NCI-H2196 treated with DMSO at 0.1 percent for 48 hours (cell line): ENCODE results near the gene NACC2.
"Not testable (repeated sequence)": the region's sequence is repeated elsewhere in the genome, so short reads cannot be mapped to it uniquely, and the experiment has no call there.

ENCODE experiments used
- DNase-seq: peaks from one replicate; lab custom pipeline; 2025; ENCODE audit not compliant: unreplicated experiment; lab: John Stamatoyannopoulos, UW

Gene NACC2

DNA sequence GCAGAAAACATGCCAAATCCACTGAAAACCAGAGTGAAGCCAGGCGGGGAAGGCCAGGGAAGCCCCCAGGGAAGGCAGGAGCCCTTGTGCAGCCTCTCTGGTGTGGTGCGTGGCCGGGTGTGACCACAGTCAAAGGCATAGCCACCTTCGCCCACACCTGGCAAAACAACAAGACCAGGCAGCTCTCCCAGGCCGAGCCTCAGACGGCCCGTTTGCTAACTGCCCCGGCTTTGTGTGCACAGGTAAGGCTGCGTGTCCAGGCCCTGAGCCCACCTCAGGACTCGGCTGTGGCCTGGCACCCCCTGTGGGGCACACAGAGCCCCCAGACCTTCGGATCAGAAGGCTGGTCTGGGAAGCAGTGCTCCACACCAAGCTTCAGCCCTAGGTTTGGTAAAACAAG is 17.5 kb upstream of the NACC2 start:
- DNase-seq, result no peak

DNA sequence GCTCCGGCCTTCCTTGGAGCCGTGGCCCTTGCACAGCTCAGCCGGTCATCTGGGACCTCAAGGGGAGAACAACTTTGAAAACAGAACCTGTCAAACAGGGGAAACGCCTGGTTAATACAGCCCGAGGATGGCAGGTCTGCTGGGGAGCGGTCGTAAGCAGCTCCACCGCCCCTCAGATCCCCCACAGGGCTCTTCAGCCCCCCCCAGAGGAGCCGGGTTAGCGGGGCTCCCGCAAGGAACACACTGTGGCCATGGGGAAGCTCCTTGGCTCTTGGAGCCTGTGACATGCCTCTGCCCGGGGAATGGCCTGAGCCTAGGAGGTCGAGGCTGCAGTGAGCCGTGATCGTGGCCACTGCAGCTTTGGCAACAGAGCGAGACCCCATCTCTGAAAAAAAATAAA is 16.8 kb upstream of the NACC2 start:
- no peak for DNase-seq

DNA sequence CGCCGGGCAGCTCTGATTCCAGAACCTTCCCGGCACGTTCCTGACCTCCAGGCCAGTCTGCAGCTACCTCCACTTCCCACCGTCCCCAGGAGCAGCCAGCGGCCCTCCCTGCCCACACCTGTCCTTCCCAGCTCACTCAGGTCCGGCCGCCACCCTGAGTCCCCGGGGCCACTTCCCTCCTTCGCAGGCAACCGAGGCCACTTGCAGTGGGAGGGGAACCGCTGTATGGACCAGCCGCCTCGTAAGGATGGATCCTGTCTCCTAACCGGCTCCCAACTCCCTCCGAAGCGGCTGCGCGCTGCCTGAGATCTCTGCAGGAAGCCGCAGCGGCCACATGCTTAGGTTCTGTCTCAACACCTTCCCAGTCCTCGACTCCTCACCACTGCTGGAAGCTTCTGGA is 16.1 kb upstream of the NACC2 start:
- DNase-seq, result no peak

DNA sequence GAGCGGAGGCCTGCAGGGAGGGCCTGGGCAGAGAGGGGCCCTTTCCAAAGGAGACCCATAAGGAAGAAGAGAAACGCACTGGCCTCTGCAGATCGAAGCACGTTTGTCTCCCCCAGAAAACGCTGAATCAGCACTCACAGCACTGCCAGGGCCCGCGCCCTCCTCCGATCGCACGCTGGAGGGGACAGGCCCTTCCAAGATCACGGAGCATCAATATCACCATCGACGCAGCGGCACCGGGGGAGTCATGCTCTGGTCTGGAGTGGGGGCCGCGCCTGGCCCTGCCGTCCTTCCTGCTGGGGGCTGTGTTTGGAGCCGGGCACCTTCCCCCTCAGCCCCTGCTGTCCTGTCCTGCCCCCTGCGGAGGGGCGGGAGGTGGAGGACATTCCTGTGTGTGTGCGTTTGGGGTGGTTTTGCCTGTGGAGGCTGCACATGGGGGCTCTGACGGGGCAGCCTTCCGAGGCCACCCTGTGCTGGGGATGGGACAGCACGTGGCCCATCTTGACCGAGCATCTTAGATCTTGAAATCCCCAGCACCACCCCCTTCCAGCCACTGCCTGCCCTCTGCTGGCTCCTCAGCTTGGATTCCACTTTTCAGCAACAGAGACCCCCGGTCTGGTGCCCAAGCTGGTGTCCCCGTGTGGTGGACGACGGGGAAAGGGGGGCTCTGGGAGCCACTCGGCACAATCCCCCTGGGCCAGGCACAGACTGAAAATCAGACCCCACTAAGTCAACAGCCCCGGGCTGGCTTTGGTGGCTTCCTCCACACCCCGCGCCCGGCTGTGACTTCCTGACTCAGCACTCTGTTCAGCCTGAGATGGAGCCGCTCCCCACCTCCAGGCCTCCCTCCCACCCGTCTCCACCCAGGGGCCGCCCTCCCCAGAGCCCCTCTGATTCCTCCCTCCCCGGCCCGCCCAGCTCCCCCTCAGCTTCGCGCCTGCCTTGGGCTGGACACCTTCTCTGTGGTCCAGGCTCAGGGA is 15.3 kb upstream of the NACC2 start:
- no peak for DNase-seq

DNA sequence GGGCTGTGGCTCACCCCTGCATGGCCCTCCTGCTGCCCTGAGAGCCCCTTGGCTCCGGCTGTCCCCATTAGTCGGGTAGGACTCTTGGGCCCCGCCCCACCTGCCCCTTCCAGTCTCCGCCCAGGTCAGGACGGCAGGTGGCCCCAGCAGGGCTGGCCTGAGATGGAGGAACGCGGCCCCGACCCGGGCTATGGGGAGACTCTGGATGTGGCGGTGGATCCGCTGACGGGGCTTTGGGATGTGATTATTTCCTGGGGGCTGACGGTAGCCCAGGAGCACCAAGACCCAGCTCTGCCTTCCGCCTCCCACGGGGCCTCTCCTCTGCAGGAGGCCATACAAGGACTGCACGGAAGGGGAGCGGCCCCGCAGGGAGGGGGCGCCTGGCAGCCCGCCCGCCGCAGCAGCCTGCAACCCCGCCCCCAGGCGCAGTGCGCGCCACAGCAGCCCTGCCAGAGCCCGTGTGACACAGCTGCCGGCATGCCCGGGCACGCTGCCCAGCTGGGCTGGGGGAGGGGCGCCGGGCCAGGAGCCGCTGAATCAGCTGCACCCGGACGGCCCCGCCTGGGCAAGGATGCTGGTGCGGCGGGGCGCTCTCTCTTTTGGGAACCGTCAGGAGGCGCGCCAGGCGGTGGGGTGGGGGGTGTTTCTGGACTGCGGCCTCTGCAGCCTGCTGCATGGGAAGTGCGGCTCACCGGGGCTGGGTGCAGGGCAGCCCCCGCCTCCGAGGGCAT is 14.4 kb upstream of the NACC2 start:
- DNase-seq, result peak; percentile 83

DNA sequence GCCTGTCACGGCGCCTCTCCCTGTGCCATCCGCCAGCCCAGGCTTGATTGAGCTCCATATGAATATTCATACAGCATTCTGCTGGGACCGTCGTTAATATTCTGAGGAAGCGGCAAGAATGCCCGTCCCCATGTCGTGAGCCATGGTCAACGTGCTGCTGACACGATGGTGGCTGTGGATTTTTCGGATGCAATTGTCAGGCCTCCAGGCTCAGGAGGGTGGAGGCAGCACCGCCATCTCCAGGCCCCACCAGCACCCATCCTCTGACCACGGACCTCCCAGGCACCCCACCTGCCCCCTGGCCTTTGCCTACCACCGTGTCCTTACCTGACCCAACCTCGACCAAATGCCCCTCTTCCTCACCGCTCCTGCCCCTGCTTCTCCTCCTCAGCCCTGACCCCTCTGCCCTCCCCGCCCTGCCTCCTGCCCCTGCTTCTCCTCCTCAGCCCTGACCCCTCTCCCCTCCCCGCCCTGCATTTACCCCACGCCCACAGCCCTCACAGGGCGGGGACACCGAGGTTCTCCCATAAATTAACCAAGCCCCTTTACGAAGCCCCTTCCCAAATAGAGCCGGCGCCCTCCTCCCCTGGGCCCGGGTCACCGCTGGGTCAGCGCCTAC is 13.7 kb upstream of the NACC2 start:
- no peak for DNase-seq

DNA sequence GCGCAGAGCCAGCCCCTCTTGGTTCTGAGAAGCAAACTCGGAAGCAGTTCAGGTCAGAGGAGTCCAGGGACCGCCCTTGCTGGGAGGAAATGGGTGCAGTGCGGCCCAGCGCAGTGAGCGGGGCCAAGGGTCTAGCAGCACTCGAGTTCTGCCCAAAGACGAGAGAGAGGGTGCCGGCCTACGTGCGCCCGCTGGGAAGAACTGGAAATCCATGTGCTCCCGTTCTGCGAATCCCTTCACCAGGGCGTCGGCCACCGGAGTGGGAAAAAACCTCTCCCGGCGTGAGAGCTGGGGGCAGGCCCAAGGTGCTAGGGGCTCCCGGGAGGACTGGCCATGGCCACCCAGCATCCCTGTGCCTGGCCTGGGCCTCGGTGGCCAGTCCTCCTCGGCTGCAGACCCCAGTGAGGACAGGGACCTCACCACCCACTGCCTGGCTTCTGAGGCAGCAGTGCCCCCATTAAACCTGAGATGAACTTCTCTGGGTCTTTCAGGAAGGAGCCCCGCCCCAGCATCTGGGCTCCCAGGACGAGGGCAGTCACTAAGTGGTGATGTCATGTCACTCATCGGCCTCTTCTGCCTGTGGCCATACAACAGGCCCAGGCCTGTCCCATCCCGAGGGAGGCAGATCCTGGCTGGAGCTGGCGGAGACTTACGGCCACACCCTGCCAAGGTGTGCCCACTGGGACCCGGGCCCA is 13.0 kb upstream of the NACC2 start:
- peak; percentile 53 for DNase-seq

DNA sequence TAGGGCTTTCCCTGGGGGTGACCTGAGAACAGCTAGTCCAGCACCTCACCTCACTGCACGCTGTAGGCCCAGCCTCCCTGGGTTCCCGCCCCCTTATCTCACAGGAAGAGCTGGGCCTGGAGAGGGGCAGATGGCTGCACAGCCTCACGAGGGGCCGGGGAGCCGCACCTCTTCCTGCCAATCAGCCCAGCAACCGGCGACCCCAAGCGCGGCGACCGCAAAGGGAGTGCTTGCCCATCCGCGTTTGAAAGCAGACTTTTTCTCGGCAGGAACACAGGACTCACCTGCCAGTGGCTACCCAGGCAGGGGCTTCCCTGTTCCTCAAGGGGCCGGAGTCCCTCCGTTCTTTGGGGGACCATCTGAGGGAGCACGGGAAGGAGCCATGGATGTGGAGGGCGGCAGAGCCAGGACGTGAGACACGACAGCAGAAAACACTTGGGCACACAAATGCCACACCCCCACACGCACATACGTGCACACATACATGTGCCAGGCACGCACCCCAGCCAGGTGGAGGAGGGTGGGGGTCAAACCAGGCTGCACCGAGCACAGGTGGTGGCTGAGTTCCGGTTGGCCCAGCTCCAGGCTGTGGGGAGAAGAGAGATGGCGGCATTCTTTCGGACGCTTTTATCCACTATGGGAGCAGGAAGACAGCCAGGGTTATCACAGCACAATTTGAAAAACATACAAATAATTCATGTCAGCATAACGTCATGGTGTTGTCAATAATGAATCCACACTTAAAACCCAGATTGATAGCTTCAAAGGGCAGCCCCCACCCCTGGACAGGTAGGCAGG is 12.3 kb upstream of the NACC2 start:
- DNase-seq, result no peak

DNA sequence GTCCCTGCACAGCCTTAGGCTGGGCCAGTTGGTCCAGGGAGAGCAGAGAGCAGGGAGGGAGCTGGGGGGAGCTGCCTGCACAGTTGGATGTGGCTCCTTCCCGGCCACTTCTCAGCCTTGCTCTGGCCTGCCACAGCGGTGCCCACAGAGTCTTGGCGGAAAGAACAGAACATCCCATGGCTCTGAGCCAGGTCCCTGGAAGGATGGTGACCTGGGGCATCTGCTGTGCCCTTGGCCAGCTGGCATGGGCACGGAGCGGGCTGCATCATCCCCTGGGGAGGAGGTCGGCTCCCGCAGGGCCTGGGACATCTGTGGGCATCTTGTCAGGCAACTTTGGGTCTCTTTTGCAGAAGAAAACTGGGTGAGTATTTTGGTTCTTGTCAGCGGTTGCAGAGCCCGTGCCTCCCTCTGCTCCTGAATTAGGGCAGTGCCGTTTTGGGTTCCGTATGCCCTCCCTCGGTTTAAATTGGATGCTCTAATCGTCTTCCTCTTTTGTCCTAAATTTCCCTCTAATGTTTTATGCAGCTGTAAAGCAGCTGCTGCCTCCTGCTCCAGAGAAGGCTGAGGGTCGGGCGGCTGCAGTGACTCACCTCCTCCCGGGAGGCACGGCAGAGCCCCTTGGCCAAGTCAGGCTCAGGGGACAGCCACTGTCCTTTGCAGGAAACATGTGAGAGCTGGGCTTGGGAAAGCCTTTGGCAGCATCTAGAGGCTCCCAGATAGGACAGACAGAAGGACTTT is 10.5 kb upstream of the NACC2 start:
- no peak for DNase-seq

DNA sequence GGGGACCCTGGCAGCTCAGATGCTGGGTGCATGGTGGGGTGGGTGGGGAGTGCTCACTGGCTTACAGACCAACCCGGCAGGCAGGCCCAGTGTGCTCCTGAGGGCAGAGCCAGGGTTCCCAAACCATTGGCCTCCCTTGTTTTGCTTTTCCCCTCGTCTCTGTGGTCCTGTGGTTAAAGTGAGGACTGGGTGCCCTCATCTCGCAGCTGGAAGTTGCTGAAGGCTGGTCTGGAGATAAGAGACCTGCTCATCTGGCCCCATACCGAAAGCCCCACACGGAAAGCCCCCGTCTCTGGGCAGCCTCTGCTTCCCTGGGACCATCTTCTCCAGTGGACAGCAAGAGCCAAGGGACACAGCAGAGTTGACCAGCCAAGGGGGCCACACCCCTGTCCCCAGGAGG is 9.8 kb upstream of the NACC2 start:
- no peak for DNase-seq

DNA sequence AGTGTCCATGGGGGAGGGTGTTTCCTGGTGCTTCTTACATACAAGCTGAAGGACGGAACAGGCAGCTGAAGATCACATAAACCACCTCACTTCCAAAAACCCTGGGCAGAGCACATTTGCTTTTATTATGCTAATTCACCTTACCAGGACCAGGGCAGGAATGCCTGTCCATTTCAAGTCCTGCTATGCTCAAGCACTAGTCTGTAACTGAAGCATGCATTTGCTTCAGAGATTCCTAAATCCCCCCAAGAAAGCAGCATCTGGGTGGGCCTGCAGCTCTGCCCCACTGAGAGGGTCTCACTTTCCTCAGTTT is 9.4 kb upstream of the NACC2 start:
- no peak for DNase-seq

DNA sequence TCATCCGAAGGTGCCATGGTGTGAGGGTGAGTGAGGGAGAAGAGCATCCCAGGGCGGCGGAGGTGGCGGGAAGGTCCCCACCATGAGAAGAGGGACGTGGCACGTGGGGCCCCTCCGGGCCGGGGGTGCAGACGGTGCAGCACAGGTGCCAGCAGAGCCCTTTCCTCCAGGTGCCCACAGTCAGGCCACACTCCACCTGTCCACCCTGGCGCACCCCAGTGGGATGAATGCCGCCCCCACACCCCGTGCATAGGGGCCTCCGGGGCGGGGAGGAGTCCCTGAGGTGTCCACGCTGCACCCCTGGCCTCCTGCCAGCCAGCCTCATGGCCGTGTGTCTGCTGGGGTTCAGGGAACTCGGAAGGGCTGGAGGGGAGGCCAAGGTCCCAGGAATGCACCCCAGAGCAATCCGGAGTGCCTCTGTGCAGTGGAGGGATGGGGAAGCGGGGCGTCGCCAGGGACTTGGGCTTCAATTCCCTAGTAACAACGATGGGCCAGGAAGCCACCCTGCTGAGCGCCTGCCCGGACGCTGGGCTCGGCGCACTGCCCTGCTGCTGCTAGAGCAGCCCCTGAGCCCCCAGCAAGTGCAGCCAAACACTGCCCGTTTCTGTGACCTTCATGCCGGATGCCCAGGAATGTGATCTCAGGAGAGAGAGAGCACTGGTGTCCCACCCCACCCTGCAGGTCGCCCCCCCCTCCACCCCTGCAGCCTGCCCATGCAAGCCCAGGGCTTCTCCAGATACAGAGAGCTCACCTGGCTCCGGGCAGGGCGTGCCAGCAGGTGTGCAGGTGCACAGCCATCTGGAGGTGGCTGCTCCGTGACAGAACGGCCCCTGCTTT is 8.8 kb upstream of the NACC2 start:
- peak; percentile 72 for DNase-seq

DNA sequence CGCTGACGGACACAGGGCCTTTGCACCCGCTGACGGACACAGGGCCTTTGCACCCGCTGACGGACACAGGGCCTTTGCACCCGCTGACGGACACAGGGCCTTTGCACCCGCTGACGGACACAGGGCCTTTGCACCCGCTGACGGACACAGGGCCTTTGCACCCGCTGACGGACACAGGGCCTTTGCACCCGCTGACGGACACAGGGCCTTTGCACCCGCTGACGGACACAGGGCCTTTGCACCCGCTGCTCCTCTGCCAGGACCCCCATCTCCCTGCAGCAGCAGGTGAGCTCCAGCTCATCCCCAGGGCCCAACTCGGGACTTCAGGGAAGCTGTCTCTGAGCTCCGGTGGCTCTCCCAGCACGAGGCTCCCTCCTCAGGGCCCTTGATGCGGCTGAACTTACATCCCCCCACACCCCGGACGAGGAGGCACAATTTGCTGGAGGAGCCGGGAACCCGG is 6.6 kb upstream of the NACC2 start:
- not testable (repeated sequence) for DNase-seq

DNA sequence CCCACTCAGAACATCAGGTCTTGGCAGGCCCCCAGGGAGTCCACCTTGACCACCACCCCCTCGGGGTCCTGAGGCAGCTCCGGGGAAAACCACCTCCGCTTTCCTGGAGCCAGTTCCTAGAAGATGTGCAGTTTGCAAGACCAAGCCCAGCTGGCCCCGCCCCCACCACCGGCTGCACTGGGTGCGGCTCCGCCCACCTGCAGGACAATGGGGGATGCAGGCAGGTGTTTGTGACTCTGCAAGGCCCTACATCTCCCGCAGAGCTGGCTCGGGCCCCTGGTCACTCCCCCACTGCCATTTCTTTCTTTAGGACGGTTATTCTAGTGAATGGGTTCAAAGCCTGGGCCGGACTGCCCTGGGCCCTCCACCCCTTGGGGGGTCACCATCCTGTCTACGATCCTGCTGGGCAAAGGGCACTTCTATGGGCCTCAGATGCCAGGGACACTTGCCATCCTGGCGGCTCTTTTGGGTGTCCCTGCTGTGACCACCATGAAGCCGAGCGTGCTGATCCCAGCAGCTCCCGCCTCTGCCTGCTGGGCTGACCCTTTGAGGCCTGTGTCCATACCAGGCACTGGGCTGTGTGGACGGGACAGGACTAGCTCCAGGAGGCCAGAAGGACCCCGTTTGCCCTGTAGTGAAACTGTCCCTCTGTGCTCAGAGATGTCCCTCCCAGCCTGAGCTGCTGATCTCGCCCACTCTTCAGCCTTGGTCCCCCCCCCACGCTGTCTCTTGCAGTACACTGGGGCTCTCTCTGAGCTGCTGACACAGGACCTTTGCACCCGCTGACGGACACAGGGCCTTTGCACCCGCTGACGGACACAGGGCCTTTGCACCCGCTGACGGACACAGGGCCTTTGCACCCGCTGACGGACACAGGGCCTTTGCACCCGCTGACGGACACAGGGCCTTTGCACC is 5.9 kb upstream of the NACC2 start:
- DNase-seq, result peak; percentile 62

DNA sequence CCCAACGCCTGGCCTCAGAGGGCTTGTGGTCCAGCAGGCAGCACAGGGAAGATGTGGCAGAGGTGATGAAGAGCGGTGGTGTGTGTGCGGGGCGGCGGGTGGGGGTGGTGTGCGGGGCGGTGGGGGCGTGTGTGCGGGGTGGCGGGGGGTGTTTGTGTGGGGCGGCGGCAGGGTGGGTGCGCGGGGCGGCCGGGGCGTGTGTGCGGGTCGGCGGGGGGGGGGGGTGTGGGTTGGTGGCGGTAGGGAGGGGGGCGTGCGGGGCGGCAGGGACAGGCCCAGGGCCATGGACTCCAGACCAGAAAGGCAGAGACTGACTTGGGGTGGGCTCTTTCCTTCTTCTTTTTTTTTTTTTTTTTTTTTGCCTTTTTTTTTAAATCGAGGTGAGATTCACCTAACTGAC is 4.5 kb upstream of the NACC2 start:
- no peak for DNase-seq

DNA sequence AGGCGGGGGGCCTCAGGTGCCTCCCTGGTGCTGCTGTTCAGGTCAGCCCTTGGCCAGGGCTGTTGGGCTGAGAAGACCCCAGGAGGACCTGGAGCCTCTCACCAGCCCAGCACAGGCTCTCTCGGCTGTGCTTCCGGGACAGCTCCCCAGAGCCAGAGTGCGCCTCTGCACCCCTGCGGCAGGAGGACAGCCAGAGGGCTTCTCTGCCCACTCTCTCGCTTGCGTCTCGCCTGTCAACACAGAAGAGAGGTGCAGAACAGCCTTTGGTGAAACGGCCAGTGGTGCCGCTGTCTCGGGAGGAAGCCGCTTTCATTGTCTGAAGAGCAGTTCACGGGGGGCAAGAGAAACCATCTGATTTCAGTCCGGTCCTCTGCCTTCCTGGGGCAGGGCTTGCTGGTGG is 3.8 kb upstream of the NACC2 start:
- no peak for DNase-seq

DNA sequence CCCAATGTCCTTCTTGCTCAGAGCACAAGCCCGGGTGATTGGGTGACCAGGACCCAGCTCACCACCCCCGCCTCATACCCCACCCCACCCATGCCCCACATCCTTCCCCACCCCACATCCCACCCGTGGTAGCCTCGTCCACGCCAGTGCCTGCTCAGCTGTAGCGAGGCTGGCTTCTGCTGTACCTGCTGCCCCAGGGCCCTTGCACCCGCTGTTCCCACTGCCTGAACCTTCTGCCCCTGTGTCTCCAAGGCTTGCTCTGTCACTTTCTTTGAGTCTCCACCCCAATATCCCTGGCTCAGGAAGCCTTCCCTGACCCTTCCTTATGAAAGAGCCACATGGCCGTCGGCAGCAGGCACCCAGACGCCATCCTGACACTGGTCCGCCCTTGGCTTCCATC is 3.1 kb upstream of the NACC2 start:
- no peak for DNase-seq

DNA sequence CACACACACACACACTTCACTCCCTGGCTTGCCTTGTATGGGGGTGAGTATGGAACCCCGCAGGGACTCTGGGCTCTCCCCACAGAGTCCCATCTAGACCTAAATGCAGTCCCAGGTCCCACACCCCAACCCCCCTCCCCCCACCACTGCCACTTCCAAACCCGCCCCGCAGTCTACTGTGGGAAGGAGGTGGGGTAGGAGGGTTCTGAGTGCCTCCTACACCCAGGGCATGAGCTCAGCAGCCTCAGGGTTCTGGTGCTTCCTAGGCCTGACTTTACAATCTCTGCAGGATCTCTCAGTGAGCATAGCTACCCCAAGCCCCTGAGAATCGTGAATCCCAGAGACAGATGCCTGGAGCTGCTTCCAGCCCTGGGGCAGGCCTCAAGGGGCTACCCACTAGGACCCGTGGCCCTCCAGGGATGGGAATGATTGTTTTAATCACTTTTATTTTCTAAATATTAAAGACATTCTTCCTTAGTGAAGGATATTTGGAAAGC is 1.5 kb upstream of the NACC2 start:
- DNase-seq, result no peak
